ENCODE measurements around the gene INTS2.

DNA sequence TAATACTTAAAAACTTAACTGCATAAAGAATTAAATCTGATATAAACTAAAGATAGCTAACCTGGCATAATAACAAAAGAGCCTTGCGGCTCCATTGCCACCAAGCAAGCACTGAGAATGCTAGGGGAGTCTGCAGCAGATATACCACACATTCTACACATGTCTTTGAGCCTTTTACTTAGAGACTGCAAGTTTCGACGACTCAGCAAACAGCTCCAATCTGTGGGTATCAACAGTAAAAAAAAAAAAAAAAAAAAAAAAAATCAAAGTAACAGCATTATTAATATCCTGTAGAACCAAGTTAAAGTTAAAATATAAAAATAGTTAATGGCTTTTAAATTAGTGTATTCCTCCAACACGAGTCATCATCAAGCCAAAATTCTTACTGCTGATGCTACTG is 27.8 kb upstream of the INTS2 start:
- TF ChIP-seq, protein P1, sequence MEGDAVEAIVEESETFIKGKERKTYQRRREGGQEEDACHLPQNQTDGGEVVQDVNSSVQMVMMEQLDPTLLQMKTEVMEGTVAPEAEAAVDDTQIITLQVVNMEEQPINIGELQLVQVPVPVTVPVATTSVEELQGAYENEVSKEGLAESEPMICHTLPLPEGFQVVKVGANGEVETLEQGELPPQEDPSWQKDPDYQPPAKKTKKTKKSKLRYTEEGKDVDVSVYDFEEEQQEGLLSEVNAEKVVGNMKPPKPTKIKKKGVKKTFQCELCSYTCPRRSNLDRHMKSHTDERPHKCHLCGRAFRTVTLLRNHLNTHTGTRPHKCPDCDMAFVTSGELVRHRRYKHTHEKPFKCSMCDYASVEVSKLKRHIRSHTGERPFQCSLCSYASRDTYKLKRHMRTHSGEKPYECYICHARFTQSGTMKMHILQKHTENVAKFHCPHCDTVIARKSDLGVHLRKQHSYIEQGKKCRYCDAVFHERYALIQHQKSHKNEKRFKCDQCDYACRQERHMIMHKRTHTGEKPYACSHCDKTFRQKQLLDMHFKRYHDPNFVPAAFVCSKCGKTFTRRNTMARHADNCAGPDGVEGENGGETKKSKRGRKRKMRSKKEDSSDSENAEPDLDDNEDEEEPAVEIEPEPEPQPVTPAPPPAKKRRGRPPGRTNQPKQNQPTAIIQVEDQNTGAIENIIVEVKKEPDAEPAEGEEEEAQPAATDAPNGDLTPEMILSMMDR (conservative IDR thresholded peaks at IDR 0.05; ENCODE audit: low read depth, low read length) = no peak
- TF ChIP-seq EZH2 (IDR thresholded peaks at IDR 0.05; ENCODE audit: borderline replicate concordance, low read depth, low read length, poor library complexity, severe bottlenecking) = no peak
